OCI-LY7 (cell line): ENCODE results near the gene BRIP1. TPM values are rescaled to one million over a fixed set of nuclear protein-coding genes. Genes with fewer than 3 reads are reported as not detected.

ENCODE experiments used
- BruUV-seq: library from RNA; stranded (reverse); fragments of 400-500 nt; replicated peaks from 2 replicates; lab custom pipeline; 2021; lab: Mats Ljungman, UMichigan
- CTCF ChIA-PET: fragments of 300-600 bp; sonication (Branson Sonifier 250); formaldehyde crosslinking; loops from one replicate; lab custom pipeline; 2022; ENCODE audit warnings: antibody characterized with exemption; ENCODE audit not compliant: unreplicated experiment; lab: Charles Lee
- POLR2A ChIA-PET: fragments of 300-600 bp; sonication (Branson Sonifier 250); formaldehyde crosslinking; loops from one replicate; lab custom pipeline; 2022; ENCODE audit warnings: antibody characterized with exemption; lab: Charles Lee
- DNase-seq: peaks from one replicate; pipeline ENCODE4 v3.0.0-alpha.2; 2015; ENCODE audit warnings: low spot score
- H2AFZ ChIP-seq: fragments of 200-600 bp; sonication (generic), shearing (Covaris generic); 2 replicates; pipeline ENCODE4 v1.6.1; 2014; ENCODE audit warnings: mild to moderate bottlenecking, antibody characterized with exemption, low read length, moderate library complexity
- H3K27ac ChIP-seq: fragments of 200-600 bp; sonication (generic); 2 replicates; pipeline ENCODE4 v1.5.1; 2014; ENCODE audit warnings: mixed run types, low read depth, mild to moderate bottlenecking, moderate library complexity, low read length, inconsistent platforms; ENCODE audit not compliant: poor library complexity, severe bottlenecking
- H3K36me3 ChIP-seq: fragments of 200-600 bp; sonication (generic); 2 replicates; pipeline ENCODE4 v1.6.1; 2014; ENCODE audit warnings: mild to moderate bottlenecking, antibody characterized with exemption, low read length, moderate library complexity, mixed read lengths; ENCODE audit not compliant: insufficient read depth
- H3K4me1 ChIP-seq: fragments of 200-600 bp; sonication (generic); 2 replicates; pipeline ENCODE4 v1.5.1; 2014; ENCODE audit warnings: mild to moderate bottlenecking, low read length; ENCODE audit not compliant: insufficient read depth, poor library complexity, severe bottlenecking
- H3K4me2 ChIP-seq: fragments of 200-600 bp; sonication (generic); 2 replicates; pipeline ENCODE4 v1.6.1; 2014; ENCODE audit warnings: mild to moderate bottlenecking, low read length
- H3K4me3 ChIP-seq: fragments of 200-600 bp; sonication (generic); 2 replicates; pipeline ENCODE4 v1.5.1; 2014; ENCODE audit warnings: mild to moderate bottlenecking, low read depth, low read length; ENCODE audit not compliant: poor library complexity, severe bottlenecking
- H3K79me2 ChIP-seq: fragments of 200-600 bp; sonication (generic); 2 replicates; pipeline ENCODE4 v1.6.1; 2016; ENCODE audit warnings: low read depth, mild to moderate bottlenecking, low read length, moderate library complexity, mixed read lengths; ENCODE audit not compliant: insufficient read depth
- H3K9me2 ChIP-seq: fragments of 200-600 bp; sonication (generic); 2 replicates; pipeline ENCODE4 v1.6.1; 2016; ENCODE audit warnings: mild to moderate bottlenecking, low read length, mixed read lengths; ENCODE audit not compliant: insufficient read depth
- H3K9me3 ChIP-seq: fragments of 200-600 bp; sonication (generic); 2 replicates; pipeline ENCODE4 v1.6.1; 2014; ENCODE audit warnings: mild to moderate bottlenecking, mixed run types, low read length, mixed read lengths
- H4K20me1 ChIP-seq: fragments of 200-600 bp; sonication (generic); 2 replicates; pipeline ENCODE4 v1.6.1; 2014; ENCODE audit warnings: mild to moderate bottlenecking, antibody characterized with exemption, low read length, moderate library complexity, mixed read lengths; ENCODE audit not compliant: insufficient read depth
- EZH2phosphoT487 ChIP-seq: fragments of 200-600 bp; sonication (generic); IDR thresholded peaks from 2 replicates; pipeline ENCODE4 v1.6.1; 2018; ENCODE audit warnings: low read depth, borderline replicate concordance, mild to moderate bottlenecking, mixed run types, antibody characterized with exemption, low read length, moderate library complexity, mixed read lengths
- intact Hi-C: fragments of 100-400 bp; cut with micrococcal nuclease; formaldehyde crosslinking; loops from one replicate; pipeline ENCODE4 v1.10.0; 2022; ENCODE audit not compliant: unreplicated experiment
- total RNA-seq, 2 experiments: library from RNA; depleted of rRNA in 1 of 2; stranded (reverse); fragments of >200 nt in 1 of 2; shearing (Covaris generic) in 1 of 2; gene quantifications; 2 replicates each; pipeline ENCODE4 v1.2.3, GENCODE V29; 2014 to 2022
- TF ChIP-seq, protein P1 (sequence below): fragments of 200-600 bp; sonication (generic); conservative IDR thresholded peaks from 2 replicates; pipeline ENCODE4 v1.5.1; 2014; ENCODE audit warnings: mild to moderate bottlenecking, antibody characterized with exemption, low read length, moderate library complexity, mixed read lengths

The BRIP1 gene
- total RNA-seq, 2 experiments from 2014 or later: 32.5 to 33.8 TPM

DNA sequence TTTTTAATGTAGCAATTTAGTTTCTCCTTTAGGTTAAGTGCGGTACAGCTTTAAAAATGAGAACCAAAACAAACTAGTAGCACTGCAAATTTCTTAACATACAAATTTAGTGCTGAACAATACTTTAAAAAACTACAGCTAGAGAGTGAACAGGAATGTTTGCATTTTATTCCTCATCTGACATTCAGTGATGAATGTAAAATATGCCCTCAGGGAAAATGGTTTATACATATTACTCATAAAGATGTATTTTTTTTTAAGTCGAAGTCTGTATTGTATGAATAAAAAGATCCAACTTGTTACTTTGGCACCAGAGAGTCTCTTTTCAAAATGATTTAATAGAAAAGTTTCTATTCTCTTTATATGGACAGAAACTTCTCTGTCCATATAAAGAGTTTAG is 96.8 kb downstream of the BRIP1 start:
- BruUV-seq: no TSS peak
- no peak overlapping the region for H3K4me2 ChIP-seq
- POLR2A ChIA-PET: no interaction called here
- no peaks in the 10 kb centered on the region for H4K20me1 ChIP-seq
- H3K4me1 ChIP-seq: no peaks in the 10 kb centered on the region
- DNase-seq: no peak
- intact Hi-C loops: no loop called here
- no peak overlapping the region for H3K4me3 ChIP-seq
- H3K36me3 ChIP-seq: peaks cover 87% of the 10 kb centered on the region
- H3K9me3 ChIP-seq: peaks cover 30% of the 10 kb centered on the region
- no peak overlapping the region for H3K27ac ChIP-seq
- H2AFZ ChIP-seq: no peak overlapping the region
- TF ChIP-seq, protein P1, sequence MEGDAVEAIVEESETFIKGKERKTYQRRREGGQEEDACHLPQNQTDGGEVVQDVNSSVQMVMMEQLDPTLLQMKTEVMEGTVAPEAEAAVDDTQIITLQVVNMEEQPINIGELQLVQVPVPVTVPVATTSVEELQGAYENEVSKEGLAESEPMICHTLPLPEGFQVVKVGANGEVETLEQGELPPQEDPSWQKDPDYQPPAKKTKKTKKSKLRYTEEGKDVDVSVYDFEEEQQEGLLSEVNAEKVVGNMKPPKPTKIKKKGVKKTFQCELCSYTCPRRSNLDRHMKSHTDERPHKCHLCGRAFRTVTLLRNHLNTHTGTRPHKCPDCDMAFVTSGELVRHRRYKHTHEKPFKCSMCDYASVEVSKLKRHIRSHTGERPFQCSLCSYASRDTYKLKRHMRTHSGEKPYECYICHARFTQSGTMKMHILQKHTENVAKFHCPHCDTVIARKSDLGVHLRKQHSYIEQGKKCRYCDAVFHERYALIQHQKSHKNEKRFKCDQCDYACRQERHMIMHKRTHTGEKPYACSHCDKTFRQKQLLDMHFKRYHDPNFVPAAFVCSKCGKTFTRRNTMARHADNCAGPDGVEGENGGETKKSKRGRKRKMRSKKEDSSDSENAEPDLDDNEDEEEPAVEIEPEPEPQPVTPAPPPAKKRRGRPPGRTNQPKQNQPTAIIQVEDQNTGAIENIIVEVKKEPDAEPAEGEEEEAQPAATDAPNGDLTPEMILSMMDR: no peak
- TF ChIP-seq EZH2phosphoT487: no peak
- CTCF ChIA-PET: no interaction called here
- H3K9me2 ChIP-seq: no peaks in the 10 kb centered on the region
- H3K79me2 ChIP-seq: no peaks in the 10 kb centered on the region

DNA sequence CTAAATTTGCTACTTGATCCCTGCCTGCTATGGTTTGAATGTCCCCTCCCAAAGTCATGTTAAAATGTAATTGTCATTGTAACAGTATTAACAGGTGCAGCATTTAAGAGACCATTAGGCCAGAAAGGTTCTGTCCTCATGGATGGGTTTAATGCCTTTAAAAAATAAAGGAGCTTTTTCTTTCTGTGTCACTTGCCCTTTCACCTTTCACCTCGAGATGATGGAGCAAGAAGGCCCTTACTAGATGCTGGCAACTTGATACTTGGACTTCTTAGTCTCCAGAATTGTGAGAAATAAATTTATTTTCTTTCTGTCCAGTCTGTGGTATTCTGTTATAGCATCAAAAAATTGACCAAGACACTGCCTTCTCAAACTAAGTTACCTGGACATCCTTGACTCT is 98.5 kb downstream of the BRIP1 start:
- Histone ChIP-seq H3K27ac (no peak overlapping the region), H3K9me2 (no peaks in the 10 kb centered on the region), H3K4me2 (no peak overlapping the region), H4K20me1 (no peaks in the 10 kb centered on the region), H3K79me2 (no peaks in the 10 kb centered on the region), H3K9me3 (peaks cover 18% of the 10 kb centered on the region; the same call in 1 of the 2 replicates), H2AFZ (no peak overlapping the region), H3K4me3 (no peak overlapping the region), H3K4me1 (no peaks in the 10 kb centered on the region), H3K36me3 (peaks cover 87% of the 10 kb centered on the region)
- no peak for TF ChIP-seq EZH2phosphoT487
- TF ChIP-seq, protein P1: no peak
- intact Hi-C loops: no loop called here
- no TSS peak for BruUV-seq
- POLR2A ChIA-PET: interaction anchor here (0.5 to 1.0 kb wide), 2 partner anchors 19 kb away, joined by 3 read pairs; no protein-coding TSS in a partner anchor
- no peak for DNase-seq
- CTCF ChIA-PET: no interaction called here

DNA sequence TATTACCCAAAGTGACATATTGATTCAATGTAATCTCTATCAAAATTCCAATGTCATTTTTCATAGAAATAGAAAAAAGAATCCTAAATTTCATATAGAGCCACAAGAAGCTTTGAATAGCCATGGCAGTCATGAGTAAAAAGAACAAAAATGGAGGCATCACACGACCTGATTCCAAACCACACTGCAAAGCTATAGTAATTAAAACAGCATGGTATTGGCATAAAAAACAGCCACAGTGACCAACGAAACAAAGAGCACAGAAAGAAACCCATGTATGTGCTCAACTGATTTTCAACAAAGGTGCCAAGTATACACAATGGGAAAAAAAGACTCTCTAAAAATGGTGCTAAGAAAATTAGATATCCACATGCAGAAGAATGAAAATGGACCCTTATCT is 101.5 kb downstream of the BRIP1 start:
- H3K9me3 ChIP-seq: peaks cover 21% of the 10 kb centered on the region; the same call in 1 of the 2 replicates

More for the DNA sequence above, 101.5 kb downstream of the BRIP1 start:
- Histone ChIP-seq H3K79me2 (no peaks in the 10 kb centered on the region), H3K4me3 (no peak overlapping the region), H3K27ac (no peak overlapping the region), H3K36me3 (peaks cover 88% of the 10 kb centered on the region), H2AFZ (no peak overlapping the region), H3K4me2 (no peak overlapping the region), H3K4me1 (peaks cover 10% of the 10 kb centered on the region), H4K20me1 (no peaks in the 10 kb centered on the region), H3K9me2 (no peaks in the 10 kb centered on the region)
- TF ChIP-seq EZH2phosphoT487: no peak
- TF ChIP-seq, protein P1: no peak
- no TSS peak for BruUV-seq
- CTCF ChIA-PET: no interaction called here
- POLR2A ChIA-PET: no interaction called here
- intact Hi-C loops: no loop called here
- no peak for DNase-seq
